ENCODE results near the gene TCHHL1. TPM values are rescaled to one million over a fixed set of nuclear protein-coding genes. Genes with fewer than 3 reads are reported as not detected.
A peak's percentile ranks its signal among the peaks of the same experiment; 100 is the strongest.
"Not testable (repeated sequence)": the region's sequence is repeated elsewhere in the genome, so short reads cannot be mapped to it uniquely, and the experiment has no call there.

The TCHHL1 gene
- total and polyA plus RNA-seq, 5 donors, result not detected

DNA sequence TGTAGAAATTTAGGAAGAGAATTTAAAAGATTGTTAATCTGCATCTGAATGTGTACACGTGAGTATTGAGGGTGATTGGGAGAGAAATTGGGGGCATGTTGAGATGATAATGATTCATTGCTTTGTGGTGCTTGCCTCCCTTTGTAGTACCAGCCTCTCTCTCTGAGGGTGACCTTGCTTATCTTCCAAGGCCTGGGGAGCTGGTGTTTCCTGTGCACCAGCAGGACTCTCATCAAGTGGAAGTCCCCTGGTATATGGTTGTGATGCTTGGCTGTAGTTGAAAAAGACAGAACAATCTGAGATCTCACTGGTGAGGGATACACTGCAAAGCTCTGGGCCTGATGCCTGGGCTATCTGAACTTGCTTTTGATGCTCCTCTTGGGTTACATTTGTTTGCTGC lies 4.0 kb downstream of the TCHHL1 start:
- no peak overlapping the region for H3K4me3 ChIP-seq (ENCODE audit: low read length)
- H3K27ac ChIP-seq (ENCODE audit: low read length), result no peak overlapping the region
- H3K9me3 ChIP-seq (ENCODE audit: control insufficient read depth, low read length), result no peaks in the 10 kb centered on the region
- ATAC-seq (no peak), DNase-seq (no peak)
- H3K27me3 ChIP-seq (ENCODE audit: control insufficient read depth, insufficient read depth), result peaks cover 3% of the 10 kb centered on the region
- 34% methylated on average over 1 of the region's 1 CpG for WGBS
- no peaks in the 10 kb centered on the region for H3K4me1 ChIP-seq (ENCODE audit: control insufficient read depth, insufficient read depth, low read length)
- intact Hi-C loops (cut with DNase I), result no loop called here

- H3K9me3 ChIP-seq (ENCODE audit: control insufficient read depth, low read length); intact Hi-C loops (cut with DNase I); H3K27me3 ChIP-seq (ENCODE audit: control insufficient read depth, insufficient read depth); H3K4me3 ChIP-seq (ENCODE audit: low read length); ATAC-seq; H3K4me1 ChIP-seq (ENCODE audit: control insufficient read depth, insufficient read depth, low read length); H3K27ac ChIP-seq (ENCODE audit: low read length); DNase-seq: not testable (repeated sequence)
- 91% methylated on average over 17 of the region's 17 CpGs for WGBS
Observed at GRCh38 chr1:152081026-152081425, 7.8 kb downstream of the TCHHL1 start.

DNA sequence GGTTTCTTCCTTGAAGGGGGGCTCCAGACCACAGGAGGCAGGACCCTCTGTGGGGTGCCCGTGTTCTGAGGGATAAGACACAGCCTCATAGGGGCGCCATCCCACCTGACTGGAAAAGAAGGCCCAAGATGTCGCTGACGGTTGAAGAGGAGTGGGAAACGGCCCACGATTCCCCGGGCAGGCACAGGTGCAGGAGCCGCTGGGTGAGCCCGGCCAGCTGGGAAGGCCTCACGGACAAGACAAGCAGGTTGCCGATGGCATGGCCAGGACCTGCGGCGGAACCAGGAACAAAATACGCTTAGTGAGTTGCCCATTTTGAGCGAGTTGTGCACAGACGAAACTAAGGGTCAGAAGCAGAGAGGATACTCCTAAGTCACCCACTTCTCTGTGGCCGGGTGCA lies 8.4 kb downstream of the TCHHL1 start:
- H3K9me3 ChIP-seq (ENCODE audit: control insufficient read depth, low read length); ATAC-seq; H3K4me3 ChIP-seq (ENCODE audit: low read length); intact Hi-C loops (cut with DNase I); H3K27me3 ChIP-seq (ENCODE audit: control insufficient read depth, insufficient read depth); DNase-seq; H3K27ac ChIP-seq (ENCODE audit: low read length); H3K4me1 ChIP-seq (ENCODE audit: control insufficient read depth, insufficient read depth, low read length): not testable (repeated sequence)
- 89% methylated on average over 17 of the region's 17 CpGs for WGBS

DNA sequence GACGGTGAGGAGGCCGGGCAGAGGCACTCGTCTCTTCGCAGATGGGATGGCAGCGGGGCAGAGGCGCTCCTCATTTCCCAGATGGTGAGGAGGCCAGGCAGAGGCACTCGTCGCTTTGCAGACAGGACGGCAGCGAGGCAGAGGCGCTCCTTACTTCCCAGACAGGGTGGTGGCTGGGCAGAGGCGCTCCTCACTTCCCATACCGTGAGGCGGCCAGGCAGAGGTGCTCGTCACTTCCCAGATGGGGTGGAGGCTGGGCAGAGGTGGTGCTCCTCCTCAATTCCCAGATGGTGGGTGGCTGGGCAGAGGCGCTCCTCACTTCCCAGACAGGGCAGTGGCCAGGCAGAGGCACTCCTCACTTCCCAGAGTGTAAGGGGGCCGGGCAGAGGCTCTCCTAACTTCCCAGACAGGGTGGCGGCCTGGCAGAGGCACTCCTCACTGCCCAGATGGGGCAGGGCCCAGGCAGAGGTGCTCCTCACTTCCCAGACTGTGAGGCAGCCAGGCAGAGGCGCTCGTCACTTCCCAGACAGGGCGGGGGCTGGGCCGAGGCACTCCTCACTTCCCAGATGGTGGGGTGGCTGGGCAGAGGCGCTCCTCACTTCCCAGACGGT lies 9.9 kb downstream of the TCHHL1 start:
- no peaks in the 10 kb centered on the region for H3K27me3 ChIP-seq (ENCODE audit: control insufficient read depth, insufficient read depth)
- H3K27ac ChIP-seq (ENCODE audit: low read length), result no peak overlapping the region
- no peaks in the 10 kb centered on the region for H3K4me1 ChIP-seq (ENCODE audit: control insufficient read depth, insufficient read depth, low read length)
- no peaks in the 10 kb centered on the region for H3K9me3 ChIP-seq (ENCODE audit: control insufficient read depth, low read length)
- no peak overlapping the region for H3K4me3 ChIP-seq (ENCODE audit: low read length)
- DNase-seq (peak in 2 of 3 donors; percentile 22 to 44), ATAC-seq (no peak)
- intact Hi-C loops (cut with DNase I), result no loop called here
- WGBS, result 84% methylated on average over 24 of the region's 24 CpGs

GRCh38 chr1:152072311-152072710 lies 16.6 kb downstream of the TCHHL1 start:
- no peak for ATAC-seq
- H3K4me1 ChIP-seq (ENCODE audit: control insufficient read depth, insufficient read depth, low read length), result no peaks in the 10 kb centered on the region
- H3K4me3 ChIP-seq (ENCODE audit: low read length), result no peak overlapping the region
- WGBS, result 77% methylated on average over 3 of the region's 3 CpGs
- no peaks in the 10 kb centered on the region for H3K9me3 ChIP-seq (ENCODE audit: control insufficient read depth, low read length)
- DNase-seq, result no peak
- intact Hi-C loops (cut with DNase I), result no loop called here
- H3K27ac ChIP-seq (ENCODE audit: low read length), result no peak overlapping the region
- H3K27me3 ChIP-seq (ENCODE audit: control insufficient read depth, insufficient read depth), result peaks cover 4% of the 10 kb centered on the region

- WGBS, result 54% methylated on average over 3 of the region's 3 CpGs
Observed at GRCh38 chr1:152071123-152071522, 17.7 kb downstream of the TCHHL1 start.

GRCh38 chr1:152067929-152068328 lies 20.9 kb downstream of the TCHHL1 start:
- no peak for DNase-seq
- no peaks in the 10 kb centered on the region for H3K4me1 ChIP-seq (ENCODE audit: control insufficient read depth, insufficient read depth, low read length)
- no peak overlapping the region for H3K4me3 ChIP-seq (ENCODE audit: low read length)
- H3K9me3 ChIP-seq (ENCODE audit: control insufficient read depth, low read length), result no peaks in the 10 kb centered on the region
- ATAC-seq, result no peak
- 64% methylated on average over 1 of the region's 1 CpG for WGBS
- H3K27ac ChIP-seq (ENCODE audit: low read length), result no peak overlapping the region
- H3K27me3 ChIP-seq (ENCODE audit: control insufficient read depth, insufficient read depth), result peaks cover 4% of the 10 kb centered on the region
- intact Hi-C loops (cut with DNase I), result no loop called here

More at GRCh38 chr1:152071123-152071522, 17.7 kb downstream of the TCHHL1 start:
- Histone ChIP-seq H3K27ac (ENCODE audit: low read length) (no peak overlapping the region), H3K9me3 (ENCODE audit: control insufficient read depth, low read length) (no peaks in the 10 kb centered on the region), H3K4me1 (ENCODE audit: control insufficient read depth, insufficient read depth, low read length) (no peaks in the 10 kb centered on the region), H3K4me3 (ENCODE audit: low read length) (no peak overlapping the region), H3K27me3 (ENCODE audit: control insufficient read depth, insufficient read depth) (peaks cover 4% of the 10 kb centered on the region)
- DNase-seq, result no peak
- intact Hi-C loops (cut with DNase I), result no loop called here
- no peak for ATAC-seq

DNA sequence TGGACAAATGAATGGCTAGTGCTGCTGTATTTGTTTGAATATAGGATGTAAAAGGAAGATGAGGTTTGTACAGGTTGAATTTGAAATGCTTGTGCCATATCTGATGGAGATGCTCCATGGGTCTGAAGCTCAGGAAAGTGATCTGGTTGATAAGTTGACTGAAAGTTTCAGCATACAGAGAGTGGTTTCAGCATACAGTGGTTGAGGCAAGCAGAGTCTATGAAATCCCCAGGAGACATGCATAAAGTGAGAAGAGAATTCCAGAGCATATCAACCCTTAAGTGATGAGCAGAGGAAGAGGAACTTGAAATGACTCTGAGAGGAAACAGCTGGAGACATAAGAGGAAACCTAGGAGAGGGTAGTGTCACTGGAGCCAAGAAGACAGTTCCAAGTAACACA lies 21.7 kb downstream of the TCHHL1 start:
- no peaks in the 10 kb centered on the region for H3K4me1 ChIP-seq (ENCODE audit: control insufficient read depth, insufficient read depth, low read length)
- peaks cover 4% of the 10 kb centered on the region for H3K27me3 ChIP-seq (ENCODE audit: control insufficient read depth, insufficient read depth)
- intact Hi-C loops (cut with DNase I), result no loop called here
- DNase-seq (no peak), ATAC-seq (no peak)
- H3K9me3 ChIP-seq (ENCODE audit: control insufficient read depth, low read length), result no peaks in the 10 kb centered on the region
- no peak overlapping the region for H3K4me3 ChIP-seq (ENCODE audit: low read length)
- no peak overlapping the region for H3K27ac ChIP-seq (ENCODE audit: low read length)

- no peak overlapping the region for H3K4me3 ChIP-seq (ENCODE audit: low read length)
- intact Hi-C loops (cut with DNase I), result no loop called here
- no peaks in the 10 kb centered on the region for H3K9me3 ChIP-seq (ENCODE audit: control insufficient read depth, low read length)
- H3K27me3 ChIP-seq (ENCODE audit: control insufficient read depth, insufficient read depth), result peaks cover 5% of the 10 kb centered on the region
- H3K27ac ChIP-seq (ENCODE audit: low read length), result no peak overlapping the region
- DNase-seq (no peak), ATAC-seq (no peak)
- H3K4me1 ChIP-seq (ENCODE audit: control insufficient read depth, insufficient read depth, low read length), result no peaks in the 10 kb centered on the region
Observed at GRCh38 chr1:152061952-152062351, 26.9 kb downstream of the TCHHL1 start.

DNA sequence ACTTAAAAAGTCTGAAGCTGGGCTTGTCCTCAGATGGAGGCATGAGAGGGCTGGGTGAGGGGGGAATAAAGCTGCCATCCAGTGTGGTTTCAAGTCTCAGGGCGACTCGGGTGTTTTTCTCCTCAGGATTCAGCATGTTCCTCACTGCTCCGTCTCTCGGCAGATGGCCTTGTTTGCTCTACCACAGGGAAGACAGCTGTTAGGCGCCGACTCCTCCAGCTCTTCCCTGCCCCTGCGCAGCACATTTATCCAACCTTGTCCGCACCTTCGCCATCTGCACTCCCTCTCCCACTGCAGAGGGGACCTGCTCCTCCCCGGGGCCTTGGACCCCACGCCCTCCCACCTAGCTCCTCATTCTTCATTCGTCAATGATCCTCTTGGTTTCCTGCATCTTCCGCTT lies 35.5 kb downstream of the TCHHL1 start:
- WGBS, result 57% methylated on average over 13 of the region's 13 CpGs
- DNase-seq, result no peak
- H3K27me3 ChIP-seq (ENCODE audit: control insufficient read depth, insufficient read depth), result no peaks in the 10 kb centered on the region
- intact Hi-C loops (cut with DNase I), result loop anchor here (2.0 to 5.0 kb wide), 3 partner anchors 131 to 404 kb away; no protein-coding TSS in a partner anchor
- H3K4me3 ChIP-seq (ENCODE audit: low read length), result no peak overlapping the region
- ATAC-seq, result no peak
- no peak overlapping the region for H3K27ac ChIP-seq (ENCODE audit: low read length)
- no peaks in the 10 kb centered on the region for H3K9me3 ChIP-seq (ENCODE audit: control insufficient read depth, low read length)
- no peaks in the 10 kb centered on the region for H3K4me1 ChIP-seq (ENCODE audit: control insufficient read depth, insufficient read depth, low read length)

- peak; percentile 86 to 93 (median 90) for DNase-seq
- Histone ChIP-seq H3K9me3 (ENCODE audit: control insufficient read depth, low read length) (no peaks in the 10 kb centered on the region), H3K4me3 (ENCODE audit: low read length) (no peak overlapping the region), H3K4me1 (ENCODE audit: control insufficient read depth, insufficient read depth, low read length) (peaks cover 1% of the 10 kb centered on the region), H3K27ac (ENCODE audit: low read length) (no peak overlapping the region), H3K27me3 (ENCODE audit: control insufficient read depth, insufficient read depth) (no peaks in the 10 kb centered on the region)
- ATAC-seq, result peak; percentile 46 to 49
- intact Hi-C loops (cut with DNase I), result loop anchor here (2.0 to 5.0 kb wide), 3 partner anchors 132 to 405 kb away; no protein-coding TSS in a partner anchor
- 26% methylated on average over 11 of the region's 11 CpGs for WGBS
Observed at GRCh38 chr1:152052606-152053005, 36.3 kb downstream of the TCHHL1 start.
